Liver (tissue), 9 donors: ENCODE measurements around the gene FGF19. TPM values are rescaled to one million over a fixed set of nuclear protein-coding genes. Genes with fewer than 3 reads are reported as not detected.

Source experiments
- DNase-seq: peaks from one replicate; pipeline ENCODE4 v3.0.0-alpha.2; 2017; ENCODE audit warnings: low spot score
- H3K27ac ChIP-seq, 2 donors: one replicate each; pipeline ENCODE4 v1.7.0; 2013; ENCODE audit warnings: inconsistent platforms in 2 of 2, low read length in 2 of 2, control low read depth in 1 of 2, low read depth in 1 of 2, mild to moderate bottlenecking in 1 of 2
- H3K27me3 ChIP-seq, 4 donors: one replicate each; pipeline versions ENCODE4 v1.6.1 to v1.7.0; 2013; ENCODE audit warnings: low read length in 3 of 4, inconsistent platforms in 1 of 4, mild to moderate bottlenecking in 1 of 4, moderate library complexity in 1 of 4; ENCODE audit not compliant: control insufficient read depth in 4 of 4, insufficient read depth in 4 of 4
- H3K36me3 ChIP-seq, 4 donors: one replicate each; pipeline versions ENCODE4 v1.6.1 to v1.7.0; 2013; ENCODE audit warnings: low read length in 3 of 4, mild to moderate bottlenecking in 3 of 4, low read depth in 1 of 4, moderate library complexity in 1 of 4; ENCODE audit not compliant: control insufficient read depth in 4 of 4, insufficient read depth in 3 of 4
- H3K4me1 ChIP-seq, 4 donors: one replicate each; pipeline versions ENCODE4 v1.6.1 to v1.7.0; 2013; ENCODE audit warnings: low read length in 3 of 4, mild to moderate bottlenecking in 3 of 4, moderate library complexity in 1 of 4; ENCODE audit not compliant: control insufficient read depth in 4 of 4, insufficient read depth in 4 of 4
- H3K4me3 ChIP-seq, 3 donors: one replicate each; pipeline versions ENCODE4 v1.6.1 to v1.7.0; 2013; ENCODE audit warnings: low read length in 3 of 3, control low read depth in 1 of 3, low read depth in 1 of 3, mild to moderate bottlenecking in 1 of 3
- H3K9ac ChIP-seq, 2 donors: one replicate each; pipeline ENCODE4 v1.7.0; 2013; ENCODE audit warnings: low read length in 2 of 2, mild to moderate bottlenecking in 2 of 2, moderate library complexity in 2 of 2, control low read depth in 1 of 2, low read depth in 1 of 2
- H3K9me3 ChIP-seq, 4 donors: one replicate each; pipeline versions ENCODE4 v1.6.1 to v1.7.0; 2013; ENCODE audit warnings: low read length in 3 of 4; ENCODE audit not compliant: control insufficient read depth in 4 of 4
- EGR1 ChIP-seq, 2 donors: IDR thresholded peaks; 2 replicates each; pipeline ENCODE4 v1.6.1; 2016 to 2018; ENCODE audit warnings: antibody characterized with exemption in 2 of 2, low read depth in 2 of 2
- FOXA1 ChIP-seq: IDR thresholded peaks from 2 replicates; pipeline ENCODE4 v1.6.1; 2016; ENCODE audit warnings: antibody characterized with exemption
- FOXA2 ChIP-seq: IDR thresholded peaks from 2 replicates; pipeline ENCODE4 v1.6.1; 2016; ENCODE audit warnings: antibody characterized with exemption
- GABPA ChIP-seq, 2 donors: IDR thresholded peaks in 1 of 2; conservative IDR thresholded peaks in 1 of 2; 2 replicates each; pipeline ENCODE4 v1.6.1; 2016; ENCODE audit warnings: antibody characterized with exemption in 2 of 2, mild to moderate bottlenecking in 1 of 2, moderate library complexity in 1 of 2
- HNF4A ChIP-seq, 2 donors: conservative IDR thresholded peaks; 2 replicates each; pipeline ENCODE4 v1.6.1; 2016; ENCODE audit warnings: antibody characterized with exemption in 2 of 2, mild to moderate bottlenecking in 2 of 2
- HNF4G ChIP-seq: IDR thresholded peaks from 2 replicates; pipeline ENCODE4 v1.6.1; 2016; ENCODE audit warnings: antibody characterized with exemption
- JUND ChIP-seq, 2 donors: IDR thresholded peaks; 2 replicates each; pipeline ENCODE4 v1.6.1; 2016; ENCODE audit warnings: antibody characterized with exemption in 2 of 2
- NR2F2 ChIP-seq: IDR thresholded peaks from 2 replicates; pipeline ENCODE4 v1.6.1; 2016; ENCODE audit warnings: antibody characterized with exemption
- RAD21 ChIP-seq, 2 donors: IDR thresholded peaks; 2 replicates each; pipeline ENCODE4 v1.6.1; 2016; ENCODE audit warnings: antibody characterized with exemption in 2 of 2, mild to moderate bottlenecking in 2 of 2
- RXRA ChIP-seq, 2 donors: IDR thresholded peaks; 2 replicates each; pipeline ENCODE4 v1.6.1; 2017 to 2018; ENCODE audit warnings: antibody characterized with exemption in 2 of 2, mild to moderate bottlenecking in 1 of 2
- SP1 ChIP-seq: IDR thresholded peaks from 2 replicates; pipeline ENCODE4 v1.6.1; 2018; ENCODE audit warnings: antibody characterized with exemption, mild to moderate bottlenecking
- TAF1 ChIP-seq: conservative IDR thresholded peaks from 2 replicates; pipeline ENCODE4 v1.6.1; 2016; ENCODE audit warnings: antibody characterized with exemption, mild to moderate bottlenecking
- YY1 ChIP-seq: IDR thresholded peaks from 2 replicates; pipeline ENCODE4 v1.6.1; 2016; ENCODE audit warnings: antibody characterized with exemption, mild to moderate bottlenecking
- WGBS: extraction: QIAGEN DNeasy Blood & Tissue Kit; methylation state at CpG from one replicate; pipeline ENCODE4 v1.1.7; 2013; 5-methylcytosine and 5-hydroxymethylcytosine counted together
- polyA plus RNA-seq, 2 donors: library from polyadenylated mRNA; stranded (reverse) in 1 of 2; unstranded in 1 of 2; fragments of 200-250 nt in 1 of 2; fragments of >200 nt in 1 of 2; fragmentation: Nextera tagmentation in 1 of 2; extraction: Ambion mirVana in 1 of 2; gene quantifications; one replicate each; pipeline versions ENCODE4 v1.2.1 to v1.2.3, GENCODE V29; 2013 to 2015
- total RNA-seq, 2 donors: library from RNA; depleted of rRNA; stranded (reverse); fragments of >200 nt; gene quantifications; one replicate each; pipeline ENCODE4 v1.2.3, GENCODE V29; 2014
- TF ChIP-seq, protein P1 (sequence below): IDR thresholded peaks from 2 replicates; pipeline ENCODE4 v1.6.1; 2016; ENCODE audit warnings: antibody characterized with exemption, mild to moderate bottlenecking
- TF ChIP-seq, protein P2 (sequence below): fragments of 150-350 bp; IDR thresholded peaks from 2 replicates; pipeline ENCODE4 v1.5.1; 2017; ENCODE audit warnings: improper control_type of control experiment, low read depth, low read length; ENCODE audit not compliant: missing input control
- TF ChIP-seq, protein P3 (sequence below): IDR thresholded peaks from 2 replicates; pipeline ENCODE4 v1.6.1; 2016; ENCODE audit warnings: antibody characterized with exemption
- TF ChIP-seq, protein P4 (sequence below): IDR thresholded peaks from 2 replicates; pipeline ENCODE4 v1.6.1; 2016; ENCODE audit warnings: antibody characterized with exemption
- TF ChIP-seq, protein P5 (sequence below): IDR thresholded peaks from 2 replicates; pipeline ENCODE4 v1.6.1; 2016; ENCODE audit warnings: antibody characterized with exemption
- donor health status: healthy.
- donor health status: healthy.
- donor health status: healthy.
- donor health status: healthy.
- donor health status: healthy.

The FGF19 gene
- total and polyA plus RNA-seq, 4 donors: 0.09 TPM; not detected in 3

DNA sequence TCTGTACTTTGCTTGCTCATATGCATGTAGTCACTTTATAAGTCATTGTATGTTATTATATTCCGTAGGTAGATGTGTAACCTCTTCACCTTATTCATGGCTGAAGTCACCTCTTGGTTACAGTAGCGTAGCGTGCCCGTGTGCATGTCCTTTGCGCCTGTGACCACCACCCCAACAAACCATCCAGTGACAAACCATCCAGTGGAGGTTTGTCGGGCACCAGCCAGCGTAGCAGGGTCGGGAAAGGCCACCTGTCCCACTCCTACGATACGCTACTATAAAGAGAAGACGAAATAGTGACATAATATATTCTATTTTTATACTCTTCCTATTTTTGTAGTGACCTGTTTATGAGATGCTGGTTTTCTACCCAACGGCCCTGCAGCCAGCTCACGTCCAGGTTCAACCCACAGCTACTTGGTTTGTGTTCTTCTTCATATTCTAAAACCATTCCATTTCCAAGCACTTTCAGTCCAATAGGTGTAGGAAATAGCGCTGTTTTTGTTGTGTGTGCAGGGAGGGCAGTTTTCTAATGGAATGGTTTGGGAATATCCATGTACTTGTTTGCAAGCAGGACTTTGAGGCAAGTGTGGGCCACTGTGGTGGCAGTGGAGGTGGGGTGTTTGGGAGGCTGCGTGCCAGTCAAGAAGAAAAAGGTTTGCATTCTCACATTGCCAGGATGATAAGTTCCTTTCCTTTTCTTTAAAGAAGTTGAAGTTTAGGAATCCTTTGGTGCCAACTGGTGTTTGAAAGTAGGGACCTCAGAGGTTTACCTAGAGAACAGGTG lies 51.8 kb downstream of the FGF19 start:
- Histone ChIP-seq H3K4me3 (no peak overlapping the region), H3K9me3 (no peaks in the 10 kb centered on the region), H3K9ac (no peak overlapping the region), H3K4me1 (peaks cover 0 to 6% (median 4%) of the 10 kb centered on the region in 4 donors), H3K27ac (no peak overlapping the region), H3K27me3 (no peaks in the 10 kb centered on the region), H3K36me3 (peaks cover 14 to 49% (median 42%) of the 10 kb centered on the region in 4 donors)
- WGBS: 94% methylated on average over 15 of the region's 15 CpGs
- DNase-seq: no peak
- TF ChIP-seq HNF4G: no peak
- TF ChIP-seq, protein P1, sequence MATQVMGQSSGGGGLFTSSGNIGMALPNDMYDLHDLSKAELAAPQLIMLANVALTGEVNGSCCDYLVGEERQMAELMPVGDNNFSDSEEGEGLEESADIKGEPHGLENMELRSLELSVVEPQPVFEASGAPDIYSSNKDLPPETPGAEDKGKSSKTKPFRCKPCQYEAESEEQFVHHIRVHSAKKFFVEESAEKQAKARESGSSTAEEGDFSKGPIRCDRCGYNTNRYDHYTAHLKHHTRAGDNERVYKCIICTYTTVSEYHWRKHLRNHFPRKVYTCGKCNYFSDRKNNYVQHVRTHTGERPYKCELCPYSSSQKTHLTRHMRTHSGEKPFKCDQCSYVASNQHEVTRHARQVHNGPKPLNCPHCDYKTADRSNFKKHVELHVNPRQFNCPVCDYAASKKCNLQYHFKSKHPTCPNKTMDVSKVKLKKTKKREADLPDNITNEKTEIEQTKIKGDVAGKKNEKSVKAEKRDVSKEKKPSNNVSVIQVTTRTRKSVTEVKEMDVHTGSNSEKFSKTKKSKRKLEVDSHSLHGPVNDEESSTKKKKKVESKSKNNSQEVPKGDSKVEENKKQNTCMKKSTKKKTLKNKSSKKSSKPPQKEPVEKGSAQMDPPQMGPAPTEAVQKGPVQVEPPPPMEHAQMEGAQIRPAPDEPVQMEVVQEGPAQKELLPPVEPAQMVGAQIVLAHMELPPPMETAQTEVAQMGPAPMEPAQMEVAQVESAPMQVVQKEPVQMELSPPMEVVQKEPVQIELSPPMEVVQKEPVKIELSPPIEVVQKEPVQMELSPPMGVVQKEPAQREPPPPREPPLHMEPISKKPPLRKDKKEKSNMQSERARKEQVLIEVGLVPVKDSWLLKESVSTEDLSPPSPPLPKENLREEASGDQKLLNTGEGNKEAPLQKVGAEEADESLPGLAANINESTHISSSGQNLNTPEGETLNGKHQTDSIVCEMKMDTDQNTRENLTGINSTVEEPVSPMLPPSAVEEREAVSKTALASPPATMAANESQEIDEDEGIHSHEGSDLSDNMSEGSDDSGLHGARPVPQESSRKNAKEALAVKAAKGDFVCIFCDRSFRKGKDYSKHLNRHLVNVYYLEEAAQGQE: no peak
- TF ChIP-seq, protein P2, sequence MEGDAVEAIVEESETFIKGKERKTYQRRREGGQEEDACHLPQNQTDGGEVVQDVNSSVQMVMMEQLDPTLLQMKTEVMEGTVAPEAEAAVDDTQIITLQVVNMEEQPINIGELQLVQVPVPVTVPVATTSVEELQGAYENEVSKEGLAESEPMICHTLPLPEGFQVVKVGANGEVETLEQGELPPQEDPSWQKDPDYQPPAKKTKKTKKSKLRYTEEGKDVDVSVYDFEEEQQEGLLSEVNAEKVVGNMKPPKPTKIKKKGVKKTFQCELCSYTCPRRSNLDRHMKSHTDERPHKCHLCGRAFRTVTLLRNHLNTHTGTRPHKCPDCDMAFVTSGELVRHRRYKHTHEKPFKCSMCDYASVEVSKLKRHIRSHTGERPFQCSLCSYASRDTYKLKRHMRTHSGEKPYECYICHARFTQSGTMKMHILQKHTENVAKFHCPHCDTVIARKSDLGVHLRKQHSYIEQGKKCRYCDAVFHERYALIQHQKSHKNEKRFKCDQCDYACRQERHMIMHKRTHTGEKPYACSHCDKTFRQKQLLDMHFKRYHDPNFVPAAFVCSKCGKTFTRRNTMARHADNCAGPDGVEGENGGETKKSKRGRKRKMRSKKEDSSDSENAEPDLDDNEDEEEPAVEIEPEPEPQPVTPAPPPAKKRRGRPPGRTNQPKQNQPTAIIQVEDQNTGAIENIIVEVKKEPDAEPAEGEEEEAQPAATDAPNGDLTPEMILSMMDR: no peak
- no peak for TF ChIP-seq NR2F2
- TF ChIP-seq SP1: no peak
- TF ChIP-seq GABPA (IDR thresholded peaks at IDR 0.05 in 1 of 2, conservative IDR thresholded peaks at IDR 0.05 in 1 of 2): no peak
- no peak for TF ChIP-seq TAF1
- TF ChIP-seq, protein P3, sequence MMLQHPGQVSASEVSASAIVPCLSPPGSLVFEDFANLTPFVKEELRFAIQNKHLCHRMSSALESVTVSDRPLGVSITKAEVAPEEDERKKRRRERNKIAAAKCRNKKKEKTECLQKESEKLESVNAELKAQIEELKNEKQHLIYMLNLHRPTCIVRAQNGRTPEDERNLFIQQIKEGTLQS: no peak
- TF ChIP-seq JUND (IDR thresholded peaks at IDR 0.05): no peak
- TF ChIP-seq FOXA1: no peak
- TF ChIP-seq HNF4A (conservative IDR thresholded peaks at IDR 0.05): no peak

DNA sequence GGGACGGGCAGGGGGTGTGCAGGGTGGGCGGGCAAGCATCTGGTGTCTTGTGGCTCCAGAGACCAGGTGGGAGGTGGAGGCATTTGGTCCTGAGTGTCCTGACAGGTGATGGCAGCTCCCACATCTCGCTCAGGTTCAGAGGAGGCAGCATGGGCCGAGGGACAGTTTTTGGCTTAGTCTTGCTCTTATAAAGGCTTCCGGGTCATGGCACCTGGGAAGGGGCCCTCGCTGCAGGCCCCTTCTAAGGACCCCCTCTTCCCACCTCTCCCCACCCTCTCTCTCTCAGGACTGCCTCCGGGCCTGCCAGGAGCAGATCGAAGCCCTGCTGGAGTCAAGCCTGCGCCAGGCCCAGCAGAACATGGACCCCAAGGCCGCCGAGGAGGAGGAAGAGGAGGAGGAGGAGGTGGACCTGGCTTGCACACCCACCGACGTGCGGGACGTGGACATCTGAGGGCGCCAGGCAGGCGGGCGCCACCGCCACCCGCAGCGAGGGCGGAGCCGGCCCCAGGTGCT lies 52.9 kb downstream of the FGF19 start:
- Histone ChIP-seq H3K4me3 (no peak overlapping the region), H3K27ac (no peak overlapping the region), H3K9ac (no peak overlapping the region), H3K36me3 (peaks cover 17 to 49% (median 43%) of the 10 kb centered on the region in 4 donors), H3K4me1 (peaks cover 0 to 6% (median 4%) of the 10 kb centered on the region in 4 donors), H3K9me3 (no peaks in the 10 kb centered on the region), H3K27me3 (no peaks in the 10 kb centered on the region)
- DNase-seq: no peak
- 89% methylated on average over 23 of the region's 23 CpGs for WGBS
- TF ChIP-seq, protein P4, sequence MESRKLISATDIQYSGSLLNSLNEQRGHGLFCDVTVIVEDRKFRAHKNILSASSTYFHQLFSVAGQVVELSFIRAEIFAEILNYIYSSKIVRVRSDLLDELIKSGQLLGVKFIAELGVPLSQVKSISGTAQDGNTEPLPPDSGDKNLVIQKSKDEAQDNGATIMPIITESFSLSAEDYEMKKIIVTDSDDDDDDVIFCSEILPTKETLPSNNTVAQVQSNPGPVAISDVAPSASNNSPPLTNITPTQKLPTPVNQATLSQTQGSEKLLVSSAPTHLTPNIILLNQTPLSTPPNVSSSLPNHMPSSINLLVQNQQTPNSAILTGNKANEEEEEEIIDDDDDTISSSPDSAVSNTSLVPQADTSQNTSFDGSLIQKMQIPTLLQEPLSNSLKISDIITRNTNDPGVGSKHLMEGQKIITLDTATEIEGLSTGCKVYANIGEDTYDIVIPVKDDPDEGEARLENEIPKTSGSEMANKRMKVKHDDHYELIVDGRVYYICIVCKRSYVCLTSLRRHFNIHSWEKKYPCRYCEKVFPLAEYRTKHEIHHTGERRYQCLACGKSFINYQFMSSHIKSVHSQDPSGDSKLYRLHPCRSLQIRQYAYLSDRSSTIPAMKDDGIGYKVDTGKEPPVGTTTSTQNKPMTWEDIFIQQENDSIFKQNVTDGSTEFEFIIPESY: no peak
- TF ChIP-seq NR2F2 (no peak), HNF4G (no peak), HNF4A (conservative IDR thresholded peaks at IDR 0.05) (no peak), FOXA1 (no peak), TAF1 (no peak), SP1 (no peak), EGR1 (IDR thresholded peaks at IDR 0.05; ENCODE audit: low read depth in 2 of 2) (no peak), GABPA (IDR thresholded peaks at IDR 0.05 in 1 of 2, conservative IDR thresholded peaks at IDR 0.05 in 1 of 2) (no peak), YY1 (no peak), RXRA (IDR thresholded peaks at IDR 0.05) (no peak), RAD21 (IDR thresholded peaks at IDR 0.05) (no peak), JUND (IDR thresholded peaks at IDR 0.05) (no peak), FOXA2 (no peak)
- TF ChIP-seq, protein P1: no peak
- TF ChIP-seq, protein P5, sequence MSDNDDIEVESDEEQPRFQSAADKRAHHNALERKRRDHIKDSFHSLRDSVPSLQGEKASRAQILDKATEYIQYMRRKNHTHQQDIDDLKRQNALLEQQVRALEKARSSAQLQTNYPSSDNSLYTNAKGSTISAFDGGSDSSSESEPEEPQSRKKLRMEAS: no peak
- TF ChIP-seq, protein P3: no peak
